H4 (cell line): ENCODE measurements around the gene RAB27B. TPM values are rescaled to one million over a fixed set of nuclear protein-coding genes. Genes with fewer than 3 reads are reported as not detected.
"Not testable (repeated sequence)": the region's sequence is repeated elsewhere in the genome, so short reads cannot be mapped to it uniquely, and the experiment has no call there.

Experiments used
- DNase-seq: peaks from one replicate; pipeline ENCODE4 v3.0.0-alpha.2; 2015; ENCODE audit warnings: low spot score
- total RNA-seq: library from RNA; depleted of rRNA; stranded (reverse); fragments of >200 nt; shearing (Covaris generic); gene quantifications from 2 replicates; pipeline ENCODE4 v1.2.3, GENCODE V29; 2014; rRNA removed

Gene RAB27B
- total RNA-seq: 1.4 and 2.1 TPM in 2 replicates

DNA sequence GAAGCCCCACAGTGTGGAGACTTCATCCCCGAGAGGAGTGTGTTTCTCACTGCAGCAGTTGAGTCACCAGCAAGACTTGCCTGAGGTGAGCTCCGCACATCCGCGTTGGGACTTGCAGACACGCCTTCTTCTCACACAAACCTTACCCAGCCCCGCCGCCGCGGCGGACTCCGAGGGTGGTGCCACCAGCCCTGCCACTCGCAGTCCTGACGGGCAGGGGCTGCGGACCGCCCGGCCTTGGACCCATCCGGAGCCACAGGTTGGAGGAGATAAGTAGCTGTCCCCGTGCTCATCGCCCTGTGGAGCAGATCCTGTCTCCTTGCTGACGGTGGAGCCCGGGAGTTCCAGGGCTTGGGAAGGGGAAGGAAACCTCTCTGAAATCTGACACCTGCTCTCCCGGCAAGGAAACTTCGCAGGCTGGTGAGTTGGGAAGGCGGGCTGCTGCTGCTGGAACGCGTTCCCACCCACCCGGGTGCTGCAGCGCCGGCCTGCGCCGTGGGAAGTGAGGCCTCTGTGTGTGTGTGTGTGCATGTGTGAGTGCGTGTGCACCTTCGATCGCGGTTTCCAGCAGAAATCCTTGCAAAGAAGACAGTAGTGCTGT, at the start of gene RAB27B:
Gene RAB27B, plus strand, starts transcription at position 197 of the 601 bp plus-strand sequence. CDS start 49,109 bp downstream, outside the sequence.
- peak; percentile 78 for DNase-seq

DNA sequence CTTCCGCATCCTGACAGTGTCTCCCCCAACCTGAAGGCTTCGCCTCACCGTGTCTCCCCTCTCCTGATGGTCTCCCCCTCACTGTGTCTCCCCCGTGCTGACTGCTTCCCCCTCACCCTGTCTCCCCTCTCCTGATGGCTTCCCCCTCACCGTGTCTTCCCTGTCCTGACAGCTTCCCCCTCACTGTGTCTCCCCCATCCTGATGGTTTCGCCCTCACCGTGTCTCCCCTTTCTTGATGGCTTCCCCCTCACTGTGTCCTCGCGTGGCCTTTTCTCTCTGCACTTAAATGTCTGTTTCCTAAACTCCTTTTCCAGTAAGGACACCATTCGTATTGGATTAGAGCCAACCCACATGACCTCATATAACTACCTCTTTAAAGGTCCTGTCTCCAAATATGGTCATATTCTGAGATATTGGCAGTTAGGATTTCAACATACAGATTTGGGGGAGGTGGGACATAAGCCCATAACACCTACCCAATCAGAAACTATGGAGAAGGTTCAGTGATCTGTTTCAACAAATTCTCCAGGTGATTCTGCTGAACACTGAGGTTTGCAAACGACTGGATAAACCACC, 47.9 kb upstream of the RAB27B start:
- DNase-seq: peak; percentile 38

- no peak for DNase-seq
These were observed 47.3 kb upstream of the RAB27B start for GRCh38 chr18:54780970-54781369.

DNA sequence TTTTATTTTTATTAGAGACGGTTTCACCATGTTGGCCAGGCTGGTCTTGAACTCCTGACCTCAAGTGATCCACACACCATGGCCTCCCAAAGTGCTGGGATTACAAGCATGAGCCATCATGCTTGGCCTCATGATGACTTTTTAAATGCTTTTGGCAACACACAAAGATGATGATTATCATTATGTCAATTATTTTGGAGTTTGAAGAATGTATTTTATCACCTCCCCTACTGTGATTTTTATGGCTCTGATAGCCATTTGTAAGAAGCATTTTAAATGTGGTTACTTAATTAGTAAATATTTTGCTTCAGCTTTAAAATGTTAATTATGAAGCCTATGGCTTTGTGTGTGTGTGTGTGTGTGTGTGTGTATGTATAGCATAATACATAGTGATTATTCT, 45.1 kb upstream of the RAB27B start:
- DNase-seq: no peak

- no peak for DNase-seq
These were observed 42.1 kb upstream of the RAB27B start for GRCh38 chr18:54786206-54786605.

- DNase-seq: no peak
These were observed 41.2 kb upstream of the RAB27B start for GRCh38 chr18:54787121-54787520.

DNA sequence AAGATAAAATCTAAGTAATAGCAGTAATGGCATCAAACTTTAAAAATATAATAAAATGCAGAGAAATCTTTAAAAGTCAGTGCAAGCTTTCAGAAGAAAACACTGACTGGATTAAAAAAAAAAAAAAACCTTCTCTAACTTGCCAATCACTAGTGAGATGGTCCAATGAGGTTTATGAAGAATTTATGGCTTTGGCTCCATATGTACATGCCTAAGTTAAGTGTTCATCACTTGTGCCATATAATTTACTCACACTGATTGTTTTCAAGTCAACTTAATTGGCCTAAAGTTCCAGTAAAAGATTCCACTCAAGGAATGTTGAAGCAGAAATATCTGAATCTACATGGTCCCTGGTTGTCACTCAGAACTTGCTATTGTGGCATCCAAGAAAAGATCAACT, 40.7 kb upstream of the RAB27B start:
- DNase-seq: no peak

DNA sequence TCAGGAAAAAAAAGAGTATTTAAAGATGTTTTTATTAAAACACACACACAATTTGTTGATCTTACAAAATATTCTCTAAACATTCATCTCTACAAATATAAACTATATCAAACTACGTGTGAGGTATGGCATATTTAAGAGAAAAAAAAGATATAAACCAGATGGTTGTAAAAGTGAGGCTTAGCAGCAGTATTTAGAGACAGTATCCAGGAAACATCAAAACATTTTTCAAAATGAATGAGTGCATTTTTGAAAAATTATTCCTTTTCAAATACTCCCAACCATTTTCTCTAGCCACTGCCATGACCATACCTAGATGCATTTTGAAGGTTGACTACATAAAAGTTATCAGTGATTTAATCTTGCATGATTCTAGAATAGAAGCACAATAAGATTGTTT, 38.2 kb upstream of the RAB27B start:
- DNase-seq: no peak

DNA sequence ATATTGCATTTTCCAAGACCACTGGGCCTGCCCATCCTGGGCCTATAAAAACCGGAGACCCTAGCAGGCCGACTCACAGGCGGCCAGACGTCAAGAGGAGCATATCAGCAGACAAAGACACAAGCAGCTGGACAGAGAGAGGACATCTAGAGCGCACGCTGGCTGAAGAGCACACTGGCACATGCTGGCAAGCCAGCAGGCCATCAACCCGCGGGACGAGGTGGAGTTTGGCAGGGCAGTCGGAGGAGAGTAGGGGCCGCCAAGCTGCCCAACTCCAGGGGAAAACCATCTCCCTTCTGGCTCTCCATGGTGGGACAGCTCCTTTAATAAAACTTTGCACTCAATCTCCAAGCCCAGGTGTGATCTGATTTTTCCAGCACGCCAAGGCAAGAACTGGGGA, 36.6 kb upstream of the RAB27B start:
- DNase-seq: no peak

DNA sequence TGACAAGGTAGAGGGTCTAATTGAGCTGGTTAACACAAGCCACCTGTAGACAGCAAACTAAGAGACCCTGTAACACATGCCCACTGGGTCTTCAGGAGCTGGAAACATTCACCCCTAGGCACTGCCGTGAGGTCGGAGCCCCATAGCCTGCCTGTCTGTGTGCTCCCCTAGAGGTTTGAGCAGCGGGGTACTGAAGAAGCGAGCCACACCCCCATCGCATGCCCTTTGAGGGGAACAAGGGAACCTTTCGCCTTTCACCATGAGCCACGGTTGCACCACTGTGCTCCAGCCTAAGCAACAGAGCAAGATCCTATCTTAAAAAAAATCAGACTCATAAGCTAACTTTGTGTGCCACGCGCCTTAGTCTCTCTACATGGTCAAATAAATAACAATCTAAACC, 36.2 kb upstream of the RAB27B start:
- no peak for DNase-seq

DNA sequence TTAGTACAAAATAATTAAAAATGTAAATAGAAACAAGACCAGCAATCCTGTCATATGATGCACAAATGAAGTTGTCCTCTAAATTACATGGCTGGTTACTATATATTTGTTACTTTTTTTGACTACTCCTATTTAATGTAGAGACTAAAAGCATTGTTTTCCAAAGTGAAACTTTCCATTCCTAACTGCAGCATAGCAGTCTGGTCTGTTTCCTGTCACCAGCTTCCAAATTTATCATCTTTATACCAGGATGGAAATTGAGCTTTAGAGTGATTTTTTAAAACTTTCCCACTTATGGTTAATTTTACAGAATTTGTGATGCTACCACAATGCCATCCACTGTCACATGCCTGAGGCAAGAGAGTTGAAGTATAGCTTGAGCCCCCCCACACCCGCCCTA, 33.5 kb upstream of the RAB27B start:
- no peak for DNase-seq

GRCh38 chr18:54798186-54798585, 30.1 kb upstream of the RAB27B start:
- DNase-seq: no peak

DNA sequence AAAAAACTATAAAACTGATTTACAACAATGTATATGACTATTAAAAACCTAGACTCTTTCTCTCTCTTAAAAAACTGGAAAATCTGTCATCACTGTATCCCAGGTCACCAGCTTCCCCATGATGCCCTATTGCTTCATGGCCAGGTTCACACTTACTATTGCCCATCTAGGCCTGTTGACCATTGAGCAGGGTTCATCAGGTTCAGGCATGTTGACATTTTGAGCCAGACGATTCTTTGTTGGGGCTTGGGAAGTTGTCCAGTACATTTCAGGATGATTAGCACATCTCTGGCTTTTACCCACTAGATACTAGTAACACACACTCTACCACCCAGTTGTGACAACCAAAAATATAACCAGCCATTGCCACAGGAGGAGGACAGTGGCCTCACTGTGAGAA, 26.9 kb upstream of the RAB27B start:
- DNase-seq: no peak

- DNase-seq: no peak
These were observed 26.1 kb upstream of the RAB27B start for GRCh38 chr18:54802178-54802577.

DNA sequence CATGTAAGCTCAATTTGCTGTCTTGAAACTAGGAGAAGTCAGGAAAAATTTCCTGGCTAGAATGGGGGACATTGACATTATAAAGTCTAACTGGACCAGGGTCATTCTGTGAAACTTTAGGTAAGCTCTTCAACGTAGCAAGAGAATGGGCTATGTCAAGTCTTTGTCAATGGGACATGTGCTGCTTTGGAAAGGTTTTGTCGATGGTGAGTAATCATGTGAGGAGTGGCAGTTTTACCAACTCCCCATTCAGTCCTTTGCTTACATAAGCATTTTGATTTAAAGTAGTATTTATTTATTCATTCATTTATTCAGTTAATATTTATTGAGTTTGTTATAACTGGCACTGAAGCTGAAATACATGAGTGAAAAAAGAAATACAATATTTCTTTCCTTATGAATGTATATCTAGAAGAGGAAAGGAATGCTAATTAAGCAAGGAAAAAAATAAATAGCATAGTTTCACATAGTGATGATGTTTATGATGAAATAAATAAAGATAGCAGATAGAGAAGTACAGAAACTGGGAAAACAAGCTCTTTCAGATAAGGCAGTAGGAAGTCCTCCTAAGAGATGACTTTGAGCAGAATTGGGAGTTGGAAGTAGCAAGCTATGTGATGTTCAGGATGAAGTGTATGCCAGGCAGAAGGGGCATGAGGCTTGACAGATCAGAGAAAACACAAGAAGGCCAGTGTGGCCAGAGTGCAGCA, 25.4 kb upstream of the RAB27B start:
- DNase-seq: no peak

DNA sequence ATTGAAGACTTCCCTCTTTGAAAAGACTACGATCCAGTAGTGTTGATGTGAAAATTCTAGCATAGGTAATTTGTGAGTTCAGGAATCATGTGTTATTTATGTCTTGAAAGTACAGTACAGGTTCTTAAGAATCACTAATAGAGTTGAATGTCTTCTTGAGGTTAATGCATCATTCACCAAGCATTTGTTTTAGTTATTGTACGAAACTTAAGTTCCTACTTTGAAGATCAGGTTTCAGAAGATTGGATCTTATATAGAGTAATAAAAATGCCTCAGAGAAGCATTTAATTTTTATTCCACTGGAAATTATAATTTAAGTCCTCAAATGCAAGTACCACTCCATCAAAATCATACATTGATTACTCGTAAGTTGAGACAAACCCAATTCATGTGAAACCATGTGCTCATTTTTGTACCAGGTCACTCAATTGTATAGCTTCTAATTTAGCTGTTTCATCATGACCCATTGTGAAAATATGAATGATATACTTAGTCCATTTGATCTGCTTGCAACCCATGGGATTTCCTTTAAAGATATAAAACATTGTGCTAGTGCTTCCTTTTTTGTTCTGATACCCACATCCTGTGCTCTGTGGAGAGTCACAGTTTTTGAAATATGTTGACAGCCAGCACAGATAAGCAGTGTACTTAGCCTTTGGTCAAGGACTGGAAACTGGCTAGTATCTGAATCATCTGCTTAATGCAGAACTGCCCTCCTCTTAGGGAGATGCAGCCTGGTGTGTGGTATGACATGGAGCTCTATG, 22.5 kb upstream of the RAB27B start:
- peak; percentile 43 for DNase-seq

GRCh38 chr18:54806526-54806925, 21.8 kb upstream of the RAB27B start:
- no peak for DNase-seq

GRCh38 chr18:54807303-54807702, 21.0 kb upstream of the RAB27B start:
- no peak for DNase-seq

DNA sequence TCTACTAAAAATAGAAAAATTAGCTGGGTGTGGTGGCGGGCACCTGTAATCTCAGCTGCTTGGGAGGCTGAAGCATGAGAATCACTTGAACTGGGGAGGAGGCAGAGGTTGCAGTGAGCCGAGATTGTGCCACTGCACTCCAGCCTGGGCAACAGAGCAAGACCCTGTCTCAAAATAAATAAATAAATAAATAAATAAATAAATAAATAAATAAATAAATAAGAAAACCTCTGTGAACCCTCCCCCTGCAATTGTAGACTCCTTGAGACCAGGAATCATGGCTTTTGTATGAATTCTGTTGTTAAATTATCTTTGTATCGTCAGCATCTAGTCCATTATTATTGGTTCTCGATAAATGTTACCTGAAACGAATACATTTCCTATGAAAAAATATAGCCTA, 17.6 kb upstream of the RAB27B start:
- DNase-seq: not testable (repeated sequence)

GRCh38 chr18:54812885-54813284, 15.4 kb upstream of the RAB27B start:
- no peak for DNase-seq

DNA sequence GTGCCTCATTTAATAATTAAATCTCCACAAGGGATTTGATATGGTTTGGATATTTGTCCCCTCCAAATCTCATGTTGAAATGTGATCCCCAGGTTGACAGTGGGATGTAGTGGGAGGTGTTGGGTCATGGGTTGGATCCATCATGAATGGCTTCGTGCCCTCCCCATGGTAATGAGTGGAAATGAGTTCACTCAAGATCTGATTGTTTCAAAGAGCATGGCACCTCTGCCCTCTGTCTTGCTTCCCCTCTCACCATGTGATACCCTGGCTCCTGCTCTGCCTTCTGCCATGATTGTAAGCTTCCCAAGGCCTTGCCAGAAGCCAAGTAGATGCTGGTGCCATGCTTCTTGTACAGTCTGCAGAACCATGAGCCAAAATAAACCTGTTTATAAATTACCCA, 15.0 kb upstream of the RAB27B start:
- no peak for DNase-seq

DNA sequence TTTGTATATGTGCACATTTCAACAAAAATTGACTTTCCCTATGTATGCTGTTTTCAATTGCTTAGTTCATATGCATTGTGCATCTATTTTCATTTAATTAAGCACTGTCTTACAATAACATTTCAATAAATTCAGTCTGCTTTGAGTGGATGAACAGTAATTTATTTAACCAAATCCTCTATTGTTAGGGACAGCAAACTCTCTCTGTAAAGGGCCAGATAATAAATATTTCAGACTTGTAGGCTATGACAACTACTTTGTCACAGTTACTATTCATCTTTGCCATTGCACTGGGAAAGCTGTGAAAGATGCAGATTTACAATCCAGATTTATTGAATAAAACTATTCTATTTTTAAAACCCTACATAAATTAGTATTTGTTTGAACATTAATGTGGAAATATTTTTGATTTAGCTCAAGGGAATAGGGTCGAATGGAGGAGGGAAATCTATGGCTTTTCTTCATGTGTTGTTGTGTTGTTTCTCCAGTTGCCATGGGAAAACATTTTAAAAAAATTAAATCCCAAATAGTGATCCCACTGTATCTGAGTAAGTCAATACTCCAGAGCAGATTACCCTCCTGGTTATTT, 14.2 kb upstream of the RAB27B start:
- DNase-seq: no peak
